ENCODE results near the gene NLRP2B. TPM values are rescaled to one million over a fixed set of nuclear protein-coding genes. Genes with fewer than 3 reads are reported as not detected.
A peak's percentile ranks its signal among the peaks of the same experiment; 100 is the strongest.

The NLRP2B gene
- total and polyA plus RNA-seq, 9 of the 15 experiments (the other 6 are each of a cell fraction or from before 2014, with no cell fraction given), result not detected

DNA sequence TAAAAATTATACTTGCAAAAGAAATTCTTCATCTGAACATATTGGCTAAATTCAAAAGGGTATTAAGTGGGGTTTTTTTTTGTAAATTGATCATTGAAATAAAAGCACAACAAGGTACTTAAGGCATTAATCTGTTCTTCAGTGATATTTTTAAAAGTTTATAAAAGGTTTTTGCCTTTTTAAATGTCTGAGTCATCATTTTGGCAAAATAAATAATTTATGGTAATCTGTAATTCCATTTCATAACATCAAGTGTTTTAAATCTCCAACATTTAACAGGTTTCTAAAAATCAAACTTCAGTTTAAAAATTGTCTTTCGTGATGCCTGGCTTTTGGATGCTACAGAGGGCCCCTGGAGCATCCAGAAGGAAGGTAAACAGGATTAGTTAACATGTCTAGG is 27.4 kb downstream of the NLRP2B start:
- ChIA-PET POLR2A (interaction anchor here (0.6 kb wide), 1 partner anchor 15 kb away, joined by 3 read pairs; no protein-coding TSS in a partner anchor), CTCF (ENCODE audit: low intra/inter-chr PET ratio) (no interaction called here)
- ATAC-seq (no peak), DNase-seq (ENCODE audit: extremely low read depth in 1 of 4, low spot score in 3 of 4) (no peak), FAIRE-seq (no peak)
- Histone ChIP-seq H3K27me3 (ENCODE audit: control insufficient read depth in 2 of 2, insufficient read depth in 2 of 2, low read length in 2 of 2) (no peaks in the 10 kb centered on the region), H4K20me1 (replicated peaks; ENCODE audit: control insufficient read depth, insufficient read depth, low read length) (no peaks in the 10 kb centered on the region), H3K79me2 (ENCODE audit: control insufficient read depth, insufficient read depth, low read length) (no peaks in the 10 kb centered on the region), H3K9me3 (replicated peaks; ENCODE audit: control insufficient read depth, insufficient read depth, low read depth, low read length) (no peaks in the 10 kb centered on the region), H3K4me3 (no peak overlapping the region), H3K4me1 (replicated peaks in 1 of 2; ENCODE audit: control insufficient read depth in 2 of 2, insufficient read depth in 2 of 2, low read length in 2 of 2) (no peaks in the 10 kb centered on the region), H3K9me1 (ENCODE audit: control insufficient read depth, insufficient read depth, low read length) (no peaks in the 10 kb centered on the region), H3K27ac (ENCODE audit: extremely low read depth, low read depth, low read length) (no peak overlapping the region), H2AFZ (ENCODE audit: low read depth, low read length) (no peak overlapping the region), H3K4me2 (ENCODE audit: insufficient read depth, low read length) (no peak overlapping the region), H3K9ac (ENCODE audit: insufficient read depth in 1 of 2, low read depth in 2 of 2, low read length in 2 of 2) (no peak overlapping the region), H3K36me3 (ENCODE audit: control insufficient read depth, insufficient read depth, low read length) (no peaks in the 10 kb centered on the region)
- 0% methylated on average over 1 of the region's 1 CpG for whole genome bisulfite sequencing (ENCODE audit: insufficient coverage, low coverage, missing lambda C conversion rate)
- intact Hi-C loops (cut with micrococcal nuclease), result no loop called here
- TF ChIP-seq PRPF4 (IDR thresholded peaks at IDR 0.05; ENCODE audit: insufficient read depth, low read depth, low read length, poor library complexity, severe bottlenecking), result no peak
- peak; percentile 33; the same call in 1 of the 2 replicates for TF ChIP-seq ZNF316 (IDR thresholded peaks at IDR 0.05)
- in situ Hi-C loops (cut with MboI), result no loop called here
- no TSS peak for BruUV-seq (replicated peaks)

DNA sequence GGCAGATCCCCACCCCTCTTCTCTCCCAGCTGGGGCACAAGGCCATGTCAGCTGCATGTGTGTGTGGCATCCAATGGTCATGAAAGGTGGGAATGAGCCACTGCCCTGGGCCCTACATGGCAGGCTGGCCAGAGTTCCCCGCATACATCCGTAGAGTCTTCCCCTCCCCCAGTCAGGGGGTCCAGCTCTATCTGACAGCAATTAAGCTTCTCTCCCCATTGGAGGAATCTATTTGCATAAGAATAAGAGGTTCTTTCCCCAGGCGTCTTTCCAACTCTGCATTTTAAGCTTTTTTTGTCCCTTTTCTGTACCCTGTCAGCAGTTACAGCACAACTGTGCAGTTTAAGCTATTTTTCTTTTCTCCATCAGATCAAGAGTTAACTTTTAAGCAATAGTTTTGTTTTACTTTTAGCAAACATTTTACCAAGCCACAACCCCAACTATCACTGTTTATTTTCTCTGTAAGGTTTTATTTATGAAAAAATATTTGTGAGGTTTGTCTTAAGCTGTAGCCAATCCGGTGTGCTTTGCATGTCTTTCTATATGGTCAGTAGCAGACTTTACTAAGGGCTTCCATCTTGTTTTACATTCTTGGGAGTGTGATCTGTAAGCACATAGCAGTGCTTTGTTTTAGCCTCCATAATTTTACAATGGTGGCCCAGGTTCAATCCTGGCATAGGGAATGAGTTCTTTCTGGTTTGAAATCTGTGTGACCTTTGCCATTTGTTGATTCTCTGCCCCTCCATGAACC is 28.7 kb downstream of the NLRP2B start:
- WGBS (ENCODE audit: insufficient coverage, low coverage, missing lambda C conversion rate), result 0% methylated on average over 3 of the region's 4 CpGs
- Histone ChIP-seq H3K9me1 (ENCODE audit: control insufficient read depth, insufficient read depth, low read length) (no peaks in the 10 kb centered on the region), H3K9ac (ENCODE audit: insufficient read depth in 1 of 2, low read depth in 2 of 2, low read length in 2 of 2) (no peak overlapping the region), H3K4me1 (replicated peaks in 1 of 2; ENCODE audit: control insufficient read depth in 2 of 2, insufficient read depth in 2 of 2, low read length in 2 of 2) (no peaks in the 10 kb centered on the region), H3K9me3 (replicated peaks; ENCODE audit: control insufficient read depth, insufficient read depth, low read depth, low read length) (no peaks in the 10 kb centered on the region), H3K27me3 (ENCODE audit: control insufficient read depth in 2 of 2, insufficient read depth in 2 of 2, low read length in 2 of 2) (no peaks in the 10 kb centered on the region), H3K36me3 (ENCODE audit: control insufficient read depth, insufficient read depth, low read length) (no peaks in the 10 kb centered on the region), H3K79me2 (ENCODE audit: control insufficient read depth, insufficient read depth, low read length) (no peaks in the 10 kb centered on the region), H3K4me2 (ENCODE audit: insufficient read depth, low read length) (no peak overlapping the region), H4K20me1 (replicated peaks; ENCODE audit: control insufficient read depth, insufficient read depth, low read length) (no peaks in the 10 kb centered on the region), H3K27ac (ENCODE audit: extremely low read depth, low read depth, low read length) (no peak overlapping the region), H2AFZ (ENCODE audit: low read depth, low read length) (no peak overlapping the region), H3K4me3 (no peak overlapping the region)
- TF ChIP-seq RBM22 (IDR thresholded peaks at IDR 0.05; ENCODE audit: low read depth, low read length, poor library complexity, severe bottlenecking), result no peak
- no peak for DNase-seq (ENCODE audit: extremely low read depth in 1 of 4, low spot score in 3 of 4)
- POLR2A ChIA-PET, result interaction anchor here (0.7 kb wide), 1 partner anchor 792 kb away, joined by 4 read pairs; no protein-coding TSS in a partner anchor
- BruUV-seq (replicated peaks), result no TSS peak
- in situ Hi-C loops (cut with MboI), result no loop called here
- intact Hi-C loops (cut with micrococcal nuclease), result no loop called here
- CTCF ChIA-PET (ENCODE audit: low intra/inter-chr PET ratio), result no interaction called here
- FAIRE-seq, result no peak
- ATAC-seq, result no peak
